Stimulated activated CD8-positive, alpha-beta memory T cell treated with anti-CD3 and anti-CD28 coated beads, Interleukin-7, amount 100 ng/mL, for 1 hour (primary cell): Measurements from ENCODE around the gene MRPL44.

Source experiments
- DNase-seq, 2 donors: peaks; one replicate each; pipeline ENCODE4 v3.0.0-alpha.2; 2020; ENCODE audit warnings: low read depth in 2 of 2

MRPL44 gene

GRCh38 chr2:223957092-223957851, at the start of gene MRPL44:
Gene MRPL44 (plus strand): TSS chr2:223957463. CDS start chr2:223957473, 10 bp downstream.
- DNase-seq: peak; percentile 95 to 99

- DNase-seq: no peak
Observed at GRCh38 chr2:223908304-223908998, 48.8 kb upstream of the MRPL44 start.

- no peak for DNase-seq
Observed at GRCh38 chr2:223909001-223909741, 48.1 kb upstream of the MRPL44 start.

GRCh38 chr2:223914324-223914723, 42.9 kb upstream of the MRPL44 start:
- DNase-seq: no peak

- DNase-seq: no peak
Observed at GRCh38 chr2:223915071-223915470, 42.2 kb upstream of the MRPL44 start.

GRCh38 chr2:223916181-223916920, 40.9 kb upstream of the MRPL44 start:
- DNase-seq: no peak

DNA sequence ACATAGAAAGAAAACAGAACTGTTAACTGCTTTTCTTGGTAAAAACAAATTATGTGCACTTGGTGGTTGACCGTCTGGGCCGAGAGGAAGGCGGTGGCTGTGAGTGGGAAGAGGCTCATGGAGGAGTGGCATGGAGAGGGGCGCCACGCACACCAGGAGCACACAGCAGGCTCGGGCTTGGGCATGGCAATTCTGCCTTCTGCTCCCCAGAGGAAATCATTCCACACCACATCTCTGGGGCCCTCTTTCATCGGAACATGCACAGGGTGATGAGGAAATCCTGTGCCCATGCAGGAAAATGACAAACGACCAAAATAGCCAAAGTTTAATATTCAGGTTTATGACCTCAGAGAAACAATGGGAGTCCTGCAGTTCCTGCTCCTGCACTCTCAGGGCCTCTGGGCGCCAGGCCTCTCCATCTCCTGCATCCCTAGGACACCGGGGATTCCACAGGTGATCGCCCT, 38.6 kb upstream of the MRPL44 start:
- DNase-seq: no peak

GRCh38 chr2:223920109-223920508, 37.2 kb upstream of the MRPL44 start:
- DNase-seq: no peak

DNA sequence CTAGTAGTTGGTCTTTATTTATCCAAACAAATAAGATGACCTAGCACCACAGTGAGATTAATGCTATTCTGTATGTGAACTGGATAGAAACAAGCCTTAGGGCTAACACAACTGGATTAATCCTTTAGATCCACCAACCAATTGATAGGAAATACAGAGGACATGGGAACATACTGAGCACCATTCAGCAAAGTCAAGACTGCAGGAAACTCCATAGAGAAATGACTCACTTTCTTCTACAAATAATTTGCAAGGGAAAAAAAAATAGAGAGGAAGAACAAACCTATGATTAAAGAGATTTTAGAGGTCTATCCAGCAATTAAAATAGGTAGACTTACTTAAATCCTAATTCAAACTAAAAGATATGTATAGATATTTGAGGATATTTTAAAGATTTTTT, 36.1 kb upstream of the MRPL44 start:
- no peak for DNase-seq

DNA sequence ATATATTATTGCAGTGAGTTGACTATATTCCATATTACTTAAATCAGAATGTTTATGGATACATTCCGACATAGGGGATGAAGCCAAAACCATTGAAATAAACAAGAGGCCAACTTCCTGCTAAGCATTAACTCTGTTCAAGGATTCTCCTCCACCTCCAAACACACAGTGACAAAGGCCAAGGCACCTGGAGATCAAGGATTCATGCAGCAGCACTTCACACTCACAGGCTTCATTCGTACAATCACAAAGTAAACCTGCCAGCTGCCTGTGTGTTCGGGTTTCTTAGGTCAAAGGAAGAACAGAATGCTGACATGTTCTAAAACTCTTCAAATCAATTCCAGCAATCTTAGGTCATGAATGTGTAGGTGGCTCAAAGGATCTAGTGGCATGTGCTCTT, 35.0 kb upstream of the MRPL44 start:
- DNase-seq: no peak

- DNase-seq: no peak
Observed at GRCh38 chr2:223923976-223924375, 33.3 kb upstream of the MRPL44 start.

DNA sequence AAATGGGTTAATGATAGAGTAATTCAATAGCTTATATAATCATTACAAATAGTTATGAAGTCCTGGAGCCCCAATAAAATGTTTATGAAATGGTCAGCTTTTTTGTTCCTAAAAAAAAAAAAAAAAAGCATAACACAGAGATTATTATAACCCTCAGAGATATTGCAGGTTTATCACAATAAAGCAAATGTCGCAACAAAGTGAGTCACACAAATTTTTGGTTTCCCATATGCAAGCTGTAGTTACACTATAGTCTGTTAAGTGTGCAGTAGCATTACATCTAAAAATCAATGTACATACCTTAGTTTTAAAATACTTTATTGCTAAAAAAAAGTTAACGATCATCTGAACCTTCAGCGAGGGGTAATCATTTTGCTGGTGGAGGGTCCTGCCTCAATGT, 32.2 kb upstream of the MRPL44 start:
- no peak for DNase-seq

- DNase-seq: no peak
Observed at GRCh38 chr2:223928113-223929006, 28.9 kb upstream of the MRPL44 start.

DNA sequence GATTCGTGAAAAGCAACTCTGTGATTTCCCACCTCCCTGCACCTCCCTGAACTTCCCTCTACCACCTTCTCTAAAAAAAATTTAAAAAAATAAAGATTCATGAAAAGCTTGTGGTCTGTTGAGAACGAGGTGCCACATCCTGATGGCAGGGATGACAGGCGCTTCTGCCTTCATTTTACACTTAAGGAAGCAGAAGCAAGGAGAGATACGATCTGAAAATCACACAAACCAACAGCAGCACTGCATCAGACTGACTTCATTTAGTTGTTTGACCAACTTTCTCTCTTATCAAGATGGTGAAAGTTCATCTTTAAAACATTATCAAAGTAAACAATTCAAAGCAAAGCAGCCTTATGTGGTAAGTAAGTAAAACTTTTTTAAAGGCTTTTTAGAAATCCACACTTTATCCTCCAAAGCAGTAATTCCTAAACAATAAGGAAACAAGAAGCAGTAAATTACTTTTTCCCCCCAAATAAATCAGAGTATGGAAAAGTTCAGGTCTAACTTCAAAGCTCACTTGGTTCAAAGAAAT, 27.6 kb upstream of the MRPL44 start:
- no peak for DNase-seq

DNA sequence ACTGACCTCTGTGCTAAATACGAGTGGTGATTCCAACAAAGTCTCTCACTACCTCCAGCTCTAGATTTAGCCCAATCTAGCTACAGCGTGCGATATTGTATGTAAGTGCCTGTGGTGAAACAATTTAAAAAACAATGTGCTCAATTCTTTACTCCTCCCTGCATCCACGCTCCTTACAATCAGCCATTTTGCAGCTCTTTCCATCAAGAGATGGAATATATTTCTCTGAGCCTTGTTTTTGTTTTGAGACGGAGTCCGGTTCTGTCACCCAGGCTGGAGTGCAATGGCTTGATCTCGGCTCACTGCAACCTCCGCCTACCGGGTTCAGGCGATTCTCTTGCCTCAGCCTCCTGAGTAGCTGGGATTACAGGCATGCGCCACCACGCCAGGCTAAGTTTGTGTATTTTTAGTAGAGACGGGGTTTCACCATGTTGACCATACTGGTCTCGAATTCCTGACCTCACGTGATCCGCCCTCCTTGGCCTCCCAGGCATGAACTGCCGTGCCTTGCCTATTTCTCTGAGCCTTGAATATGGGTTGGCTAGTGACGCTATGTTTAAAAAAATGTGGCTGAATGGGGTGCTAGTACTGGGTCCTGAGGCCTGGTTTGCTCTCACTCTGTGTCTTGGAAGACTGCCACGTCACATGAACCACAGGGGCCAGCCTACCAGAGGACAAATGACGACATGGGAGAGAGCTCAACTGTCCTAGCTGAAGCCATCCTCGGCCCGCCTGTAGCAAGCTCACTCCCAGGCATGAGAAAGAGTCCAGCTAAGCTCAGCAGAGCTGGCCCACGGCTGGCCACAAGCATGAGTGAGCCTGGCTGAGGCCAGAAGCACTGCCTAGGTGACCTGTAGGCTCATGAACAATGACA, 26.9 kb upstream of the MRPL44 start:
- no peak for DNase-seq

GRCh38 chr2:223932816-223933800, 24.2 kb upstream of the MRPL44 start:
- no peak for DNase-seq

GRCh38 chr2:223934870-223935269, 22.4 kb upstream of the MRPL44 start:
- DNase-seq: no peak

DNA sequence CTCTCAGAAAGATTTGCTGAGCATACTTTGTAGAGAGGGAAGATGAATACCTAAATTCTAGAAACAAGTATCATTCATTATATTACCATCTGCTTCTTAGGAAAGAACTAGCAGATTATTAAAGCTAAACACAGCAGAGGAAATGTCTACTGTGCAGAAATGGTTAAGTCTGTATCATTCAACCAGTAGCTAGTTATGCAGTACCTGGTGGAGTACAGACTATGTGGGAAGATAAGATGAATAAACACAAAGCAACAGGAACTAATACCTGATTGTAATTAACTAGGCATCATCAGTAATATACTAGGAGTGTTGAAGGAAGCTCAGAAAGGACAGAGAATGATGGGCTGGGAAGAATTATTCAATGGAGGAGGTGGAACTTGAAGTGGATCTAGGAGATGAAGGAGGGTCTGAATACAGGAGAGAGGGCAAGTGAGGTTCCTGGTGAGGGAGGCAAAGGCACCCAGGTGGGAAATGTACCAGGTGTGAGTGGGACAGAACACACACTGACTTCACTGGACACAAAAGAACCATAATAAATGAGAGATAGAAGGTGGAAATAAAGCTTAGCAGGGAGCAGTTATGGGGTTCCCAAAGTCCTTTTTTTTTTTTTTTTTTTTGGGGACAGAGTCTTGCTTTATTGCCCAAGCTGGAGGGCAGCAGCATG, 21.7 kb upstream of the MRPL44 start:
- DNase-seq: no peak
